ENCODE measurements around the gene OR2F1.
A peak's percentile ranks its signal among the peaks of the same experiment; 100 is the strongest.
"Not testable (repeated sequence)": the region's sequence is repeated elsewhere in the genome, so short reads cannot be mapped to it uniquely, and the experiment has no call there.

Gene OR2F1

DNA sequence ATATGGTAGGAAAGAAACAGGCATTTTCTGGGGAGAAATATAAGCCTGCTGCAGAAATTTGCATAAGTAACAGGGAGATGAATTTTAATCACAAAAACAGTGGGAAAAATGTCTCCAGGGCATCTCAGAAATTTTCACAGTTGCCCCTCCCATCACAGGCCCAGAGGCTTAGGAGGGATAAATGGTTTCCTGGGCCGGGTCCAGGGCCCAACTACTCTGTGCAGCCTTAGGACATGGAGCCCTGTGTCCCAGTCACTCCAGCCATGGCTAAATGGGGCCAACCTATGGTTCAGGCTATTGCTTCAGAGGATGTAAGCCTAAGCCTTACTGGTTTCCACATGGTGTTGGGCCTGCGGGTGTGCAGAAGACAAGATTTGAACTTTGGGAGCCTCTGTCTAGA, 54.7 kb downstream of the OR2F1 start:
- no peak for DNase-seq (ENCODE audit: low spot score)

DNA sequence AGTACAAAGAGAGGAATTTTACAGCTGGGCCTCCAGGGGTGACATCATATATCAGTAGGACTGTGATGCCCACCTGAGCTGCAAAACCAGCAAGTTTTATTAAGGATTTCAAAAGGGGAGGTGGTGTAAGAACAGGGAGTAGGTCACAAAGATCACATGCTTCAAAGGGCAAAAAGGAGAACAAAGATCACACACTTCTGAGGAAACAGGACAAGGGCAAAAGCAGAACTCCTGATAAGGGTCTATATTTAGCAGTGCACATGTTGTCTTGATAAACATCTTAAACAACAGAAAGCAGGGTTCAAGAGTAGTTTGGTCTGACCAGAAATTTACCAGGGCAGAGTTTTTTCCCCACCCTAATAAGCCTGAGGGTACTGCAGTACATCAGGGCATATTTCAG, 55.4 kb downstream of the OR2F1 start:
- not testable (repeated sequence) for DNase-seq (ENCODE audit: low spot score)

DNA sequence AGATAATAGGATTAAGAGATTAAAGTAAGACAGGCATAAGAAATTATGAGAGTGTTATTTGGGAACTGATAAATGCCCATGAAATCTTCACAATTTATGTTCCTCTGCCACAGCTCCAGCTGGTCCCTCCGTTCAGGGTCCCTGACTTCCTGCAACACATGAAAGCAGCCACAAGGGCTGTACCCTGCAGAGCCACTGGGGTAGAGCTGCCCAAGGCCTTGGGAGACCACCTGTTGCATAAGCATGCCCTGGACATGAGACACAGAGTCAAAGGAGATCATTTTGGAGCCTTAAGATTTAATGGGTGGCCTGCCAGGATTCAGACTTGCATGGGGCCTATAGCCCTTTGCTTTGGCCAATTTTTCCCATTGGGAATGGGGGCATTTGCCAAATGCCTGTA, 56.2 kb downstream of the OR2F1 start:
- not testable (repeated sequence) for DNase-seq (ENCODE audit: low spot score)

DNA sequence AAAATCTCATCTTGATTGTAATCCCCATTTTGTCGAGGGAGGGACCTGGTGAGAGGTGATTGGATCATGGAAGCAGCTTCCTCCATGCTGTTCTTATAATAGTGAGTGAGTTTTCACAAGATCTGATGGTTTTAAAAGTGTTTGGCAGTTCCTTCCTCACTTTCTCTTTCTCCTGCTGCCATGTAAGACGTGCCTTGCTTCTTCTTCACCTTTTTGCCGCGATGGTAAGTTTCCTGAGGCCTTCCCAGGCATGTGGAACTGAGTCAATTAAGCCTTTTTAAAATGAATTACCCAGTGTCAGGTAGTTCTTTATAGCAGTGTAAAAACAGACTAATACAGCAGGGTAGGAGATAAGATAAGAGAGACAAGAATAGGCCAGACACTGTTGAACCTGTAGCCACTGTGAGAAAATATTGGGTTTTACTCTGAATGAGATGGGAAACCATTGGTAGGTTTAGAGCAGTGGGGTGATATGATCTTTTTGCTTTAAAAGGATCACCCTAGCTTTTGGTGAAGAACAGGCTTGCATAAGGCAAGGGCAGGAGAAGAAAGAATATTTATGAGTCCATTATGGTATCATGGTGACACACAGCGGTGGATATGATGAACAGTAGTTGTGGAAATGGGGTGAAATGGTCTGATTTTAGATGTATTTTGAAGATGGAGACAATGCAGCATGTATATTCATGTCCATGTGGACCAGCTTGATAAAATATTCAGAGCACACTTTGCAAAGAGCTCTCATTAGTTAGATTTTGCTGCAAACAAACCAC, 57.0 kb downstream of the OR2F1 start:
- DNase-seq (ENCODE audit: low spot score), result peak; percentile 33
